Transverse colon (tissue), 4 donors: ENCODE measurements around the gene ANTXR2. TPM values are rescaled to one million over a fixed set of nuclear protein-coding genes. Genes with fewer than 3 reads are reported as not detected.

Experiments
- DNase-seq: peaks from one replicate; pipeline ENCODE4 v3.0.0-alpha.2; 2019
- H3K27ac ChIP-seq, 4 donors: fragments of 200-600 bp; sonication (generic); 2 replicates each; pipeline ENCODE4 v1.5.1; 2016 to 2018; ENCODE audit warnings: inconsistent platforms in 4 of 4
- H3K27me3 ChIP-seq: fragments of 200-600 bp; sonication (generic); 2 replicates; pipeline ENCODE4 v1.5.1; 2017; ENCODE audit warnings: inconsistent platforms
- H3K36me3 ChIP-seq, 4 donors: fragments of 200-600 bp; sonication (generic); 2 replicates each; pipeline ENCODE4 v1.5.1; 2017 to 2019; ENCODE audit warnings: inconsistent platforms in 4 of 4
- H3K4me1 ChIP-seq, 4 donors: fragments of 200-600 bp; sonication (generic); 2 replicates each; pipeline ENCODE4 v1.5.1; 2017 to 2020; ENCODE audit warnings: inconsistent platforms in 4 of 4
- H3K4me3 ChIP-seq, 4 donors: fragments of 200-600 bp; sonication (generic); 1 replicate in 1 of 4; 2 replicates in 3 of 4; pipeline versions ENCODE4 v1.5.1 to v1.6.1; 2017 to 2019; ENCODE audit warnings: inconsistent platforms in 4 of 4
- H3K9me3 ChIP-seq, 2 donors: fragments of 200-600 bp; sonication (generic); 2 replicates each; pipeline ENCODE4 v1.5.1; 2017 to 2019; ENCODE audit warnings: inconsistent platforms in 2 of 2
- EP300 ChIP-seq: sonication (generic); formaldehyde crosslinking; IDR thresholded peaks from one replicate; pipeline ENCODE4 v1.6.1; 2017; ENCODE audit warnings: antibody characterized with exemption, low read depth
- POLR2A ChIP-seq: fragments of 450-650 bp; IDR thresholded peaks from one replicate; pipeline ENCODE4 v1.6.1; 2016; ENCODE audit warnings: antibody characterized with exemption, mild to moderate bottlenecking, moderate library complexity
- POLR2AphosphoS5 ChIP-seq, 3 donors: sonication (generic); formaldehyde crosslinking; IDR thresholded peaks; one replicate each; pipeline ENCODE4 v1.6.1; 2016; ENCODE audit warnings: antibody characterized with exemption in 3 of 3
- WGBS, 2 donors: methylation state at CpG; one replicate each; pipeline ENCODE4 v1.1.5; 2018; ENCODE audit warnings: low coverage in 1 of 2; 5-methylcytosine and 5-hydroxymethylcytosine counted together
- in situ Hi-C, 4 donors: fragments of 200-750 bp; cut with MboI; loops; one replicate each; pipeline versions ENCODE4 v1.15.0 to v1.15.1; 2017; ENCODE audit warnings: low sequenced_read_pairs in 3 of 4, low pct_ligation_motif_present in 1 of 4, low pct_unique_long_range_greater_than_20kb in 1 of 4
- intact Hi-C: fragments of 100-400 bp; cut with DNase I; formaldehyde crosslinking; loops from one replicate; pipeline ENCODE4 v1.15.1; 2023; ENCODE audit warnings: low total_unique reads
- total RNA-seq, 4 donors: library from RNA; depleted of rRNA; stranded (reverse); fragments of >200 nt; gene quantifications; one replicate each; pipeline ENCODE4 v1.1.0, GENCODE V29; 2016
- TF ChIP-seq, protein P1 (sequence below), 5 experiments: fragments of 200-600 bp in 3 of 5; fragments of 450-650 bp in 2 of 5; sonication (generic) in 3 of 5; IDR thresholded peaks; 1 replicate in 2 of 5; 2 replicates in 3 of 5; pipeline ENCODE4 v1.5.1; 2016 to 2017; ENCODE audit warnings: antibody characterized with exemption in 5 of 5, inconsistent platforms in 3 of 5, mild to moderate bottlenecking in 2 of 5, moderate library complexity in 1 of 5

Gene ANTXR2
- total RNA-seq, 4 donors from 2014 or later, result 46.8 to 89.8 (median 76.0) TPM

DNA sequence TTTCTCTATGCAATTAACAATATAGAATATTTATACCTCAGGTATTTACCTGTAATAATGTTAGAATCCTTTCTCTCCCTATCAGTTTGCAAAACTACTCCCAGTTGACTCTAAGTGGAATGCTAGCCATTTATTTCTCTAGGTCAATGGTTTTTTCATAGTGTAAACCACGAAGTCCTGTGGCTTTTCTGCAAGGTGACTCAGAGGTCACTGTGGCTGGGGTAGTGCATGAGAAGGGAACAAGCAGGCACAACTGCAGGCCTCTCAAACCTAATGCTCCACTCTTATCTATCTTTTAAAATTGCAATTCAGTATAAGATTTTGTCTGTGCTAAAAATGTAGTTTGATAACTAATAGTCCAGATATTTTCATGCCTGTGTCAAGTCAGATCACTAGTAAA, 159.4 kb downstream of the ANTXR2 start:
- H3K4me1 ChIP-seq, result peaks cover 0 to 5% (median 2%) of the 10 kb centered on the region in 4 donors
- no peak for TF ChIP-seq POLR2A
- TF ChIP-seq EP300, result no peak
- TF ChIP-seq, protein P1, sequence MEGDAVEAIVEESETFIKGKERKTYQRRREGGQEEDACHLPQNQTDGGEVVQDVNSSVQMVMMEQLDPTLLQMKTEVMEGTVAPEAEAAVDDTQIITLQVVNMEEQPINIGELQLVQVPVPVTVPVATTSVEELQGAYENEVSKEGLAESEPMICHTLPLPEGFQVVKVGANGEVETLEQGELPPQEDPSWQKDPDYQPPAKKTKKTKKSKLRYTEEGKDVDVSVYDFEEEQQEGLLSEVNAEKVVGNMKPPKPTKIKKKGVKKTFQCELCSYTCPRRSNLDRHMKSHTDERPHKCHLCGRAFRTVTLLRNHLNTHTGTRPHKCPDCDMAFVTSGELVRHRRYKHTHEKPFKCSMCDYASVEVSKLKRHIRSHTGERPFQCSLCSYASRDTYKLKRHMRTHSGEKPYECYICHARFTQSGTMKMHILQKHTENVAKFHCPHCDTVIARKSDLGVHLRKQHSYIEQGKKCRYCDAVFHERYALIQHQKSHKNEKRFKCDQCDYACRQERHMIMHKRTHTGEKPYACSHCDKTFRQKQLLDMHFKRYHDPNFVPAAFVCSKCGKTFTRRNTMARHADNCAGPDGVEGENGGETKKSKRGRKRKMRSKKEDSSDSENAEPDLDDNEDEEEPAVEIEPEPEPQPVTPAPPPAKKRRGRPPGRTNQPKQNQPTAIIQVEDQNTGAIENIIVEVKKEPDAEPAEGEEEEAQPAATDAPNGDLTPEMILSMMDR (IDR thresholded peaks at IDR 0.05), result no peak
- TF ChIP-seq POLR2AphosphoS5 (IDR thresholded peaks at IDR 0.05), result no peak
- DNase-seq, result no peak
- intact Hi-C loops, result no loop called here
- H3K9me3 ChIP-seq, result no peaks in the 10 kb centered on the region
- no peaks in the 10 kb centered on the region for H3K36me3 ChIP-seq
- in situ Hi-C loops, result loop anchor here in 1 of 4 donors (25.0 kb wide), 1 partner anchor 299 kb away; no protein-coding TSS in a partner anchor
- no peak overlapping the region for H3K4me3 ChIP-seq
- 23 to 40% methylated on average over 1 of the region's 1 CpG for WGBS, 2 donors
- no peak overlapping the region for H3K27ac ChIP-seq
- H3K27me3 ChIP-seq, result no peaks in the 10 kb centered on the region

DNA sequence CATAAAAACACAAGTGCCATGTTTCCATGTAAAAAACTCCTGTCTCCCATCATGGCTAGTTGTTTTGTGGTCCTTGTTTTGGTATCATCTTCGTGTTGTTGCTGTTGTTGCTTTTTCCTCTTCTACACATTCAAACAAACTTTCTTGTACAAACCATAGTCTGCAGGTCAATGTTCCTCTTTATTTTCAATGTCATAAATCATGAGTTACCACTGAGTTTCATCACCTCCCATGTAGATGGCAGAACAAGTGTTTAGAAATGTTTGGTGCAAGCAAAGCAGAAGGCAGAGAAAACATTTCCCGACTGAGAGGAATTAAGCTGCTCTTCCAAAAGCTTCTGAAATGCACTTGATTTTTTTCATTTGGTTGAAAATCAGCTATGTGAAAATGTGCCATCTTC, 166.0 kb downstream of the ANTXR2 start:
- no peak overlapping the region for H3K27ac ChIP-seq

DNA sequence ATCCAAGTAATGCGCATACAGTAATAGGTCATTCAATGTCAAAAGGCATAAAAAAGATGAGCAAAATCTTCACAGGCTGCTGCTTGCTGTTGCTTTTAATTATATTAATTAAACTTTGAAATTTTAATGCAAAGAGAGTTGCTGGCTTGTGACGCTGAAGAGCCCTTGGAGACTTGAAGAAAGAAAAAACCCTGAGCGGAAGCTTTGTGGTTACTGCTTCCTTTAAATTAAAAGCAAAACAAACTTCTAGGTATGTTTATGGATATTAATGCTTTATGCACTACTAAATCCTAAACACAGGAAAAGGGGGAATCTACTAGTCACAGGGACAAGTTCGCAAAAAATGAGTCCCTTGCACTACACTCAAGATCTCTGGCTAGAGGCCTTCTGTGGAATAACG, 166.7 kb downstream of the ANTXR2 start:
- Histone ChIP-seq H3K27me3 (no peaks in the 10 kb centered on the region), H3K27ac (no peak overlapping the region), H3K9me3 (no peaks in the 10 kb centered on the region), H3K4me1 (no peaks in the 10 kb centered on the region), H3K4me3 (no peak overlapping the region), H3K36me3 (peaks cover 0 to 24% (median 12%) of the 10 kb centered on the region in 4 donors)
- WGBS, 2 donors, result 89 to 91% methylated on average over 5 of the region's 5 CpGs
- TF ChIP-seq POLR2A (no peak), EP300 (no peak), POLR2AphosphoS5 (IDR thresholded peaks at IDR 0.05) (no peak)
- TF ChIP-seq, protein P1 (IDR thresholded peaks at IDR 0.05), result no peak
- no peak for DNase-seq
- intact Hi-C loops, result no loop called here
- in situ Hi-C loops, result loop anchor here in 1 of 4 donors (25.0 kb wide), 1 partner anchor 306 kb away; no protein-coding TSS in a partner anchor

More for the DNA sequence above, 166.0 kb downstream of the ANTXR2 start:
- Histone ChIP-seq H3K27me3 (no peaks in the 10 kb centered on the region), H3K4me1 (no peaks in the 10 kb centered on the region), H3K9me3 (no peaks in the 10 kb centered on the region), H3K4me3 (no peak overlapping the region), H3K36me3 (peaks cover 0 to 24% (median 12%) of the 10 kb centered on the region in 4 donors)
- no peak for DNase-seq
- WGBS, 2 donors, result 57 to 67% methylated on average over 2 of the region's 2 CpGs
- intact Hi-C loops (no loop called here), in situ Hi-C loops (loop anchor here in 1 of 4 donors (25.0 kb wide), 1 partner anchor 305 kb away; no protein-coding TSS in a partner anchor)
- no peak for TF ChIP-seq POLR2AphosphoS5 (IDR thresholded peaks at IDR 0.05)
- no peak for TF ChIP-seq POLR2A
- TF ChIP-seq, protein P1 (IDR thresholded peaks at IDR 0.05), result no peak
- TF ChIP-seq EP300, result no peak

DNA sequence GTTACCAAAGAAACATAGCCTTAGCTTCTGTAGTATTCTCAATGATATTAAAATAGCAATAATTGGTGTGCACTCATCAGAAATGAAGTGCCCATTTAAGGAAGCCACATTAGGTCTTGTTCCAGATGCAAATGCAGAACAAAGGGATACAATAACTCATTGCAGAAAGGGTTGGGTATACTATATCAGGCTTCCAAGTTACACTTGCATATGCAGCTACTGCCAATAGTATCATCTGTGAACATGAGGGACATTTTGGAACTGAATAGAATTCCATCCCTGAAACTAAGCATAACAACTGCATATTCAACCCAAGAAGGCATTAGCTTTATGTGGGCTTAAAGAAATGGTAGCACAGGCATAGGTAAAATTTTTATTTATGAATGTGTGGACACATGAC, 167.8 kb downstream of the ANTXR2 start:
- no peaks in the 10 kb centered on the region for H3K27me3 ChIP-seq
- DNase-seq, result no peak
- no peak overlapping the region for H3K4me3 ChIP-seq
- intact Hi-C loops (no loop called here), in situ Hi-C loops (loop anchor here in 1 of 4 donors (25.0 kb wide), 1 partner anchor 307 kb away; no protein-coding TSS in a partner anchor)
- TF ChIP-seq, protein P1 (IDR thresholded peaks at IDR 0.05), result no peak
- TF ChIP-seq POLR2A (no peak), EP300 (no peak), POLR2AphosphoS5 (IDR thresholded peaks at IDR 0.05) (no peak)
- no peaks in the 10 kb centered on the region for H3K4me1 ChIP-seq
- peaks cover 0 to 24% (median 12%) of the 10 kb centered on the region in 4 donors for H3K36me3 ChIP-seq
- H3K27ac ChIP-seq, result no peak overlapping the region
- H3K9me3 ChIP-seq, result no peaks in the 10 kb centered on the region
